ENCODE results near the gene HES4. TPM values are rescaled to one million over a fixed set of nuclear protein-coding genes. Genes with fewer than 3 reads are reported as not detected.

HES4 gene
- total and polyA plus RNA-seq, 2 experiments from 2014 or later, result 54.4 to 83.6 TPM

- Histone ChIP-seq H3K4me1 (ENCODE audit: low read depth) (no peaks in the 10 kb centered on the region), H3K27ac (no peak overlapping the region), H3K4me3 (no peak overlapping the region), H3K9me3 (ENCODE audit: low read depth) (no peaks in the 10 kb centered on the region), H3K27me3 (peaks cover 54% of the 10 kb centered on the region), H3K36me3 (no peaks in the 10 kb centered on the region)
- TF ChIP-seq, protein P1, sequence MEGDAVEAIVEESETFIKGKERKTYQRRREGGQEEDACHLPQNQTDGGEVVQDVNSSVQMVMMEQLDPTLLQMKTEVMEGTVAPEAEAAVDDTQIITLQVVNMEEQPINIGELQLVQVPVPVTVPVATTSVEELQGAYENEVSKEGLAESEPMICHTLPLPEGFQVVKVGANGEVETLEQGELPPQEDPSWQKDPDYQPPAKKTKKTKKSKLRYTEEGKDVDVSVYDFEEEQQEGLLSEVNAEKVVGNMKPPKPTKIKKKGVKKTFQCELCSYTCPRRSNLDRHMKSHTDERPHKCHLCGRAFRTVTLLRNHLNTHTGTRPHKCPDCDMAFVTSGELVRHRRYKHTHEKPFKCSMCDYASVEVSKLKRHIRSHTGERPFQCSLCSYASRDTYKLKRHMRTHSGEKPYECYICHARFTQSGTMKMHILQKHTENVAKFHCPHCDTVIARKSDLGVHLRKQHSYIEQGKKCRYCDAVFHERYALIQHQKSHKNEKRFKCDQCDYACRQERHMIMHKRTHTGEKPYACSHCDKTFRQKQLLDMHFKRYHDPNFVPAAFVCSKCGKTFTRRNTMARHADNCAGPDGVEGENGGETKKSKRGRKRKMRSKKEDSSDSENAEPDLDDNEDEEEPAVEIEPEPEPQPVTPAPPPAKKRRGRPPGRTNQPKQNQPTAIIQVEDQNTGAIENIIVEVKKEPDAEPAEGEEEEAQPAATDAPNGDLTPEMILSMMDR (IDR thresholded peaks at IDR 0.05; ENCODE audit: low read depth, low read length), result no peak
- DNase-seq (ENCODE audit: low read depth in 1 of 2, low spot score in 1 of 2), result no peak
These were observed 34.3 kb downstream of the HES4 start for GRCh38 chr1:965526-966134.

GRCh38 chr1:964691-965525 is 35.0 kb downstream of the HES4 start:
- TF ChIP-seq, protein P1 (IDR thresholded peaks at IDR 0.05; ENCODE audit: low read depth, low read length), result no peak
- H3K9me3 ChIP-seq (ENCODE audit: low read depth), result no peaks in the 10 kb centered on the region

DNA sequence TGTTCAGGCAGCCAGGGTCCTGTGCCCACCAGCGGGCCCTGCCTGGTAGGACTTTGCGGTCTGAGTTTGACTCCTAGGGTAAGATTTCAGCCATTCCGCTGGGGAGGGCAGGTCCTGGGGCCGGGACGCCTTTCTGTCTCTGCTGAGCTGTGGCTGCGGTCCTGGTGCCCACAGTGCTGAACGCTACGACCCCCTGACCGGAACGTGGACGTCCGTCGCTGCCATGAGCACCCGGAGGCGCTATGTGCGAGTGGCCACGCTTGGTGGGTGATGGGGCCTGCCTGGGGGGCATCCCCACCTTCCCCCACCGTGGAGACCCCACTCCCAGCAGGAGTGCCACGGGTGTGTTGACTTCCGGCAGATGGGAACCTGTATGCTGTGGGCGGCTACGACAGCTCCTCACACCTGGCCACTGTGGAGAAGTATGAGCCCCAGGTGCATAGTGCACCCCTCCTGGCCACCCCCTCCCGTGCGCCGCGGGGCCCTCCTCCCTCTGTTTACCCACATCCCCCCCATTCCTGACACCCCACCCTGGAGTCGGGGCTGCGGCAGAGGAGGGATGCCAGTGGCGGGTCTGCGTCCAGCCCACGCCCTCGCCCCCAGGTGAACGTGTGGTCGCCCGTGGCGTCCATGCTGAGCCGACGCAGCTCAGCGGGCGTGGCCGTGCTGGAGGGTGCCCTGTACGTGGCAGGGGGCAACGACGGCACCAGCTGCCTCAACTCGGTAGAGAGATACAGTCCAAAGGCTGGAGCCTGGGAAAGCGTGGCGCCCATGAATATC is 36.0 kb downstream of the HES4 start:
- no peak for DNase-seq (ENCODE audit: low read depth in 1 of 2, low spot score in 1 of 2)
- H3K9me3 ChIP-seq (ENCODE audit: low read depth), result no peaks in the 10 kb centered on the region
- no peaks in the 10 kb centered on the region for H3K4me1 ChIP-seq (ENCODE audit: low read depth)
- no peak overlapping the region for H3K4me3 ChIP-seq
- peaks cover 42% of the 10 kb centered on the region for H3K27me3 ChIP-seq
- H3K27ac ChIP-seq, result no peak overlapping the region
- TF ChIP-seq, protein P1 (IDR thresholded peaks at IDR 0.05; ENCODE audit: low read depth, low read length), result no peak
- no peaks in the 10 kb centered on the region for H3K36me3 ChIP-seq

More at GRCh38 chr1:964691-965525, 35.0 kb downstream of the HES4 start:
- no peaks in the 10 kb centered on the region for H3K4me1 ChIP-seq (ENCODE audit: low read depth)
- peaks cover 47% of the 10 kb centered on the region for H3K27me3 ChIP-seq
- H3K36me3 ChIP-seq, result no peaks in the 10 kb centered on the region
- no peak overlapping the region for H3K4me3 ChIP-seq
- no peak for DNase-seq (ENCODE audit: low read depth in 1 of 2, low spot score in 1 of 2)
- H3K27ac ChIP-seq, result no peak overlapping the region

DNA sequence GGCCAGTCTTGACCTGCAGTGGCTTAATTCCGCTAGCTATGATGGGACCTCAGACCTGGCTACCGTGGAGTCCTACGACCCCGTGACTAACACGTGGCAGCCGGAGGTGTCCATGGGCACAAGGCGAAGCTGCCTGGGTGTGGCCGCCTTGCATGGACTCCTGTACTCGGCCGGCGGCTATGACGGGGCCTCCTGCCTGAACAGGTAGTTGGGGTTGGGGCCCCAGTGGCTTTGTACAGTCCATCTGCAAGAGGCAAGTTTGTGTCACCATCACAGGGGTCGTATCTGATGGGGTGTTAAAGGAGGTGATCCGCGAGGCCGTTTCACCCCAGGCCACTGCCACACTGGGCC is 36.6 kb downstream of the HES4 start:
- TF ChIP-seq, protein P1 (IDR thresholded peaks at IDR 0.05; ENCODE audit: low read depth, low read length), result no peak
- peaks cover 35% of the 10 kb centered on the region for H3K27me3 ChIP-seq

DNA sequence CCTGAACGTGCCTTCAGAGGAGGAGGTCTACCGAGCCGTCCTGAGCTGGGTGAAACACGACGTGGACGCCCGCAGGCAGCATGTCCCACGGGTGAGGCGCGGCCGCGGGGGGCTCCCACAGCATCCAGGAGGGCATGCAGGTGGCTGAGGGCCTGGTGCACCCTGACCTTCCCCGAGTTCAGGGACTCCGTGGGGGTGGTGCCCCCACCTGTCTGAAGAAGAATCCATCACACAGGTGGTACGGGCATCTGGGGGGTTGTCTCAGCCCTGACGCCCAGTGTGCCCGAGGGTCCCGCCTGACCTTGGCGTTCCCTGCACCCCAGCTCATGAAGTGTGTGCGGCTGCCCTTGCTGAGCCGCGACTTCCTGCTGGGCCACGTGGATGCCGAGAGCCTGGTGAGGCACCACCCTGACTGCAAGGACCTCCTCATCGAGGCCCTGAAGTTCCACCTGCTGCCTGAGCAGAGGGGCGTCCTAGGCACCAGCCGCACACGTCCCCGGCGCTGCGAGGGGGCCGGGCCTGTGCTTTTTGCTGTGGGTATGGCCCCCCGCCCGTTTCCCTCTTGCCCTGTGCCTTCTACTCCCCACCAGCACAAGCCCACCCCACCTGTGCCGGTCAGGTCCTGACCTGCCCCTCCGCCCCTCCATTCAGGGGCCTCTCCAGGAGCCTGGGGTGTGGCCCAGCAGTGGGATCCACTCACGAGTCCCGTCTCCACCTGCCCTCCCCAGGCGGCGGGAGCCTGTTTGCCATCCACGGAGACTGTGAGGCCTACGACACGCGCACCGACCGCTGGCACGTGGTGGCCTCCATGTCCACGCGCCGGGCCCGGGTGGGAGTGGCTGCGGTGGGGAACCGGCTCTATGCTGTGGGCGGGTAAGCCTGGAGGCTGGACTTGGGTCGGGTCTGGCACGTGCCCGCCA is 37.3 kb downstream of the HES4 start:
- Histone ChIP-seq H3K27me3 (peaks cover 29% of the 10 kb centered on the region), H3K4me1 (ENCODE audit: low read depth) (peaks cover 2% of the 10 kb centered on the region), H3K27ac (no peak overlapping the region), H3K36me3 (no peaks in the 10 kb centered on the region), H3K4me3 (no peak overlapping the region), H3K9me3 (ENCODE audit: low read depth) (no peaks in the 10 kb centered on the region)
- TF ChIP-seq, protein P1 (IDR thresholded peaks at IDR 0.05; ENCODE audit: low read depth, low read length), result no peak
- DNase-seq (ENCODE audit: low read depth in 1 of 2, low spot score in 1 of 2), result no peak

More for the DNA sequence above, 36.6 kb downstream of the HES4 start:
- no peak for DNase-seq (ENCODE audit: low read depth in 1 of 2, low spot score in 1 of 2)
- no peak overlapping the region for H3K4me3 ChIP-seq
- H3K9me3 ChIP-seq (ENCODE audit: low read depth), result no peaks in the 10 kb centered on the region
- no peak overlapping the region for H3K27ac ChIP-seq
- H3K4me1 ChIP-seq (ENCODE audit: low read depth), result no peaks in the 10 kb centered on the region
- no peaks in the 10 kb centered on the region for H3K36me3 ChIP-seq

All from cardiac muscle cell (in vitro differentiated cells and primary cell).